Tongue (tissue), 2 donors: Measurements from ENCODE around the gene ZNF446. TPM values are rescaled to one million over a fixed set of nuclear protein-coding genes. Genes with fewer than 3 reads are reported as not detected.
"Not testable (repeated sequence)": the region's sequence is repeated elsewhere in the genome, so short reads cannot be mapped to it uniquely, and the experiment has no call there.

ENCODE experiments used
- DNase-seq: peaks from one replicate; pipeline ENCODE4 v3.0.0-alpha.2; 2015
- total RNA-seq: library from RNA; depleted of rRNA; stranded (reverse); fragments of >200 nt; gene quantifications from one replicate; pipeline ENCODE4 v1.2.3, GENCODE V29; 2014

Gene ZNF446
- total RNA-seq, 1 donor from 2014 or later: 8.9 TPM

DNA sequence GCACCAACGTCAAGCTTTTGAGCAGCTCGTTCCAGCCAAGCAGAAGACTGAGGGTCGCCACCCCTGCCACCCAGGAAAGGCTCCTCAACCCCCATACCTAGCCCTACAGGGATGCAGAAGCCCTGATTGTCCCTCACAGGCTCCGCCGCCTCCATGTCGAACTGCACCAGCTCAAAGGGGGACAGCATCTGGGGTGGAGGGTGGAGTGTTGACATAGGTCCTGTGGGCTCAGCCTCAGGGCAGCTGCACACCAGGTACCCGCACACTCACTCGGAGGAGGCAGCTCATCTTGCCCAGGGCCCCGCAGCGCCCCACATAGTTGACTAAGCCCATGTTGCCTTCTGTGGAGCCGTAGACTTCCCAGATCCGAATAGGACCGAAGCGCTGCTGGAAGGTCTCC lies 24.1 kb downstream of the ZNF446 start:
- DNase-seq: no peak

DNA sequence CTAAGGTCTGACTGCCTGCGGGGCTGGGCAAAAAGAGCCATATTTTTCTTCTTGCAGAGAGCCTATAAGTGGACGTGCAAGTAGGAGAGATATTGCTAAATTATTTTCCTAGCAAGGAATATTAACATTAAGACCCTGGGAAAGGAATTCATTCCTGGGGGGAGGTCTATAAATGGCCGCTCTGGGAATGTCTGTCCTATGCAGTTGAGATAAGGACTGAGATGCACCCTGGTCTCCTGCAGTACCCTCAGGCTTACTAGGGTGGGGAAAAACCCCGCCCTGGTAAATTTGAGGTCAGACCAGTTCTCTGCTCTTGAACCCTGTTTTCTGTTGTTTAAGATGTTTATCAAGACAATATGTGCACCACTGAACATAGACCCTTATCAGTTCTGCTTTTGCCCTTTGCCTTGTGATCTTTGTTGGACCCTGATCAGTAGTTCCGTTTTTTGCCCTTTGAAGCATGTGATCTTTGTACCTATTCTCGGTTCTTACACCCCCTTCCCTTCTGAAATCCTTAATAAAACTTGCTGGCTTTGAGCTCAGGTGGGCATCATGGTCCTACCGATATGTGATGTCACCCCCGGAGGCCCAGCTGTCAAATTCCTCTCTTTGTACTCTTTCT lies 31.6 kb downstream of the ZNF446 start:
- not testable (repeated sequence) for DNase-seq

DNA sequence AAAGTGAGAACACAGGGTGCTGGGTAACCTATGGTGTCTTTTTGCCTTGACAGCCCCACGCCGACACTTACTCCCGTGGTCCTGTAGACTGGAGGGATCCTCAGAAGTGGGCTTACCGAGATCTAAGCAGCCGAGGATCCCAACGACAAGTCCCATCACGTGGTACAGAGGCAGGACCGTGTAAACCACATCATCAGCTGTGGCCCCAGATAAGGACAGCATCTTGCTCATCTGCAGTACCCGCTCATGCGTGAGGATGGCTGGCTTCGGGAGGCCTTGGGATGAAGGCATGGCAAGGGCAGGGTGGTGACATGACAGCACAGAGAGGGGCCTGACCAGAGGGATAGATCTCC lies 33.6 kb downstream of the ZNF446 start:
- no peak for DNase-seq

DNA sequence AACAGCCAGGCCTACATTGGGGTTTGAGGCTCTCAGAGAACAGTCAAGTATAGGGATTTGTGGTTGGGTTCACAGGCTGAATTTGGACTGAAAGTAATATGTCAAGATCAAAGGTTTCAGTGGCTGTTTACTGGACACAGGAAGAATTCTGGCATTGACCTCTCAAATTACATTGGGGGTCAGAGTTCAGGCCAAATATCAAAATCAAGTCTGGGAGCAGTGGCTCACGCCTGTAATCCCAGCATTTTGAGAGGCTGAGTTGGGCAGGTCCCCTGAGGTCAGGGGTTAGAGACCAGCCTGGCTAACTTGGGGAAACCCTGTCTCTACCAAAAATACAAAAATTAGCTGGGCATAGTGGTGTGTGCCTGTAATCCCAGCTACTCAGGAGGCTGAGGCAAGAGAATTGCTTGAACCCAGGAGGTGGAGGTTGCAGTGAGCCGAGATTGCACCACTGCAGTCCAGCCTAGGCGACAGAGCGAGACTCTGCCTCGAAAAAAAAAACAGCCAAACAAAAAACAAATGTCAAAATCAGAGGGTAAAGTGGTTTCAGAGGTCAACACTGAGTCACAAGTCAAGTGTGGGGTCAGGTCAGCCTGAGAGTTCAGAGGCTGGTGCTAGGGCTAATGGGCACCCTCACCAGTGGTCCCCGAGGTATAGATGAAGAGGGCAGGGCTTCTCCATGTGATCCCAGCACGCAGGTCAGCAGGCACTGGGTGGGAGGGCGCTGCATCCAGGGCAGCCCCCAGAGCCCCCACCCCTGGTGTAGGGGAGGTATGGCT lies 34.1 kb downstream of the ZNF446 start:
- DNase-seq: no peak

DNA sequence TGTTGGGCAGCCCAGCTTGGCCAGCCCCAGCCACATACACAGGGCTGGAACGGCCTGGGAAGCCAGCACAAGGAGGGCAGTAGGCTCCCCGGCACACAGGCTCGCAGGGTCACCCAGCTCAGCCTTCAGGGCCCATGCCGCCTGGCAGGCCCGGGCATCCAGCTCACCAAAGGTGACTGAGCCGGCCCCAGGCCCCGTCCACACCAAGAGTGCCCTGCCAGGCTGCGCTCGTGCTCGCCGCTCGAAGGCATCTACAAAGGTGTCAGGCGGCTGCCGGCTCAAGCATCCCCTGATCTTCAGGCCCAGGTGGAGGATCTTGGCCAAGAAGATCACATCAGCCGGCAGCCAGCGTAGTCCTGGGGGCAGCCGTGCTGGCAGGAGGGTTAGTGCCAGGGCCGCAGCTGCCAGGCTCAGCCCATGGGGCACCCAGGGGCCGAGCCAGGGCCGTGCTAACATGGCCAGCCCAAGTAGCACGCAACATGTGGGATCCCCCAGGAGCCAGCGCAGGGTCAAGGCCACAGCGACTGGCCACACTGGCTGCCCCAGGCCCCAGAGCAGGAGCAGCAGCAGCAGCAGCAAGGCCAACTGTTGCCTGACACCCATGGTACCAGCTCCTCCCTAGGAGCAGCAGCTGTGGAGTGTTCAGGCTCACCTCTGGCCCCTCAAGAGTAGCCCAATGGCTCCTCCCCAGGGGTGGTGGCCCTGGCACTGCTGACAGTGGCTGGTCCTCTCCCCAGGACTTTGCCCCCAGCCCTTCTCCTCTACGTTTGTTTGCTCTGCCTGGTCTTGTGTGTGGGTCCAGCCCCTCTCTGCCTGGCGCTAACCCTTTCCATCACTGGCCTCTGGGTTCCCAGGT lies 35.4 kb downstream of the ZNF446 start, which contains the start of gene SLC27A5:
Gene SLC27A5, minus strand, starts transcription at position 640 of the 856 bp plus-strand sequence. Its CDS starts 37 bp downstream, at position 603.
- no peak for DNase-seq

DNA sequence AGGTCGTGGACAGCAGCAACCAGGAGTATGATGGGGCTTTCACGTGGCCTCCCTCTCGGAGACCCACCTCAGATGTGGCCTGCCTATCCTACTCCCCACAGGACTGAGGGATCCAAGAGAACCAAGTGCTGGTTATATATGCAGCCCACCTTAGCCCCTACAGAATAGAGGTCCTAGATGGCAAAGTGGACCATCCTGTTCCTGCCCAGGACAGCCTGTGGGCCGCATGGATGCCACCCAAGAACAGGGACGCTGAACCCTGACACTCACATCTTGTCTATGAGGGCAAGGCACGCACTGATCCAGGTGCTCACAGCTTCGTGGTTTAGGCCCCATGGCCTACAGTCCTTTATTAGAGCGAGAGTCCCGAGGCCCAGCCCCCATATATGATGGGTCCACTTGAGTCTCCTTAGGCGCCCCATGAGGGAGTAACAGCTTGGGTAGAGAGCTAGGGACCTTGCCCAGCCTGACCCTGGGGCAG lies 37.1 kb downstream of the ZNF446 start:
- no peak for DNase-seq

DNA sequence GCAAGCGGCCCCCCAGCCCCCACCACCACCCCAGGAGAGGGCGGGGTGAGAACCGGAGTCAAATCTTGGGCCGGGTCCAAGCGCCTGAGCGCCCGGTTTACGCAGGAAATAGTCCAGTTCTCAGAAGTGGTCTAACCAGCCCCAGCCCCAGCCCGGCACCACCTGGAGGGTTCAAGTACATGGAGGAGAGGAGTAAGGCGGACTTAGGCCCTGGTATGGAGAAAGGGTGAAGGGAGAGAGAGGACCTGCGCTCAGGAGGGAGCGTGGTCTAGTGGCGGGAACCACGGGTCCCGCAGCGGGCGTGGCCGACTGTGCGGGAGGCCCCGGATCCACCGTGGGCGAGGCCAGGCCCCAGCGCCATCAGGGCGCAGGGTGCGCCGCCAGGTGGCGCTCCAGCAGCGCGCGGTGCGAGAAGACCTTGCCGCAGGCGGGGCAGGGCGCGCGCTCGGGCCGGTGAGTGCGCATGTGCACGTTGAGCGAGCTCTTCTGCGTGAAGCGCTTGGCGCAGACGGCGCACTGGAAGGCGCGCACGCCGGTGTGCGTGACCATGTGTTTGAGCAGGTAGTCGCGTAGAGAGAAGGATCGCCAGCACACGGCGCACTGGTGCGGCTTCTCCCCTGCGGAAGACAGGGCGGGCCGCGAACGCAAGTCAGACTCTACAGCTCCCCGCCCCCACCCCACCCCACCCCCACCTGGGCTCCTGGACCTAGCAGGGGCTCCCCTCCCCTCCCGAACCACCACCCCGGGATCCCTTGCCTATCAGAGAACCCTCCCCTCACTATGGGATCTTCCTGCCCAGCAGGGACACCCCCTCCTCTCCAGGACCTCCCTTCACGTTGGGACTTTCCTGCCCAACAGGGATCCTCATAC lies 37.8 kb downstream of the ZNF446 start:
- peak; percentile 95 for DNase-seq

DNA sequence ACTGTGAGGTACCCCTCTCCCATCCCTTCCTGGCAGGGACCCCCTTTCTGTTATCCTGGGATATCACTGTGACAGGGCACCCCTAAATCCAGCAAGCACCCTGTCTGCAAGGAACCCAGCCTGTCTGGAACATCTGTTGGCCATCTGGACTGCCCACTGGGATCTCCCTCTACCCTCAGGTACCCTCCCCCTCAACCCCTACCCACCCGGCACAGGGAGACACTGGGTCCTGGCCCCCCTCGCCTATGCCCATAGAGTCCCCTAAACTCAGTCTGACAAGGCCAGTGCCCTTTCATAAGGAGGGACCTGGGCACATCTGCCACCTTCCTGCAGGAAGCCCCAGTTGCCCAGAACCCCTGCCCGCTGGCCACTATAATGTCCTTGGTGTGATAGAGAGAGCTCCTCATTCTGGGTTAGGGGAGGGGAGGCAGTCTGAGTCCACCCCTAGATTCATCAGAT lies 38.4 kb downstream of the ZNF446 start:
- no peak for DNase-seq

DNA sequence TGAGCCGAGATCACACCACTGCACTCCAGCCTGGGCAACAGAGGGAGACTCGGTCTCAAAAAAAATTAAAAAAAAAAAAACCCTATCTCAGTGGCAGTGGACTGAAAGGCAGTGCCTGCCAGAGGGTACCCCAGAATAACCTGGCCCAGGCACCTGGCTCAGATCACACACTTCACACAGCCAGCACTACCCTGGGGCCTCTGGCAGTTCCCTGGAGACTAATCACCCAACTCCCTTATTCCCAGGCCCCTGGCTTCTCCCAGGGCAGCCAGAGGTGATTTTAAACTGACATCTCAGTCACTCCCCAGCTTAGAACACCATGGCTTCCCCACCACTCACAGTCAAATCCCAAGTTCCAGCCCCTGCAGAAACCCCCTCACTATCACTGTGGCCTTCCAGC lies 39.1 kb downstream of the ZNF446 start:
- no peak for DNase-seq

DNA sequence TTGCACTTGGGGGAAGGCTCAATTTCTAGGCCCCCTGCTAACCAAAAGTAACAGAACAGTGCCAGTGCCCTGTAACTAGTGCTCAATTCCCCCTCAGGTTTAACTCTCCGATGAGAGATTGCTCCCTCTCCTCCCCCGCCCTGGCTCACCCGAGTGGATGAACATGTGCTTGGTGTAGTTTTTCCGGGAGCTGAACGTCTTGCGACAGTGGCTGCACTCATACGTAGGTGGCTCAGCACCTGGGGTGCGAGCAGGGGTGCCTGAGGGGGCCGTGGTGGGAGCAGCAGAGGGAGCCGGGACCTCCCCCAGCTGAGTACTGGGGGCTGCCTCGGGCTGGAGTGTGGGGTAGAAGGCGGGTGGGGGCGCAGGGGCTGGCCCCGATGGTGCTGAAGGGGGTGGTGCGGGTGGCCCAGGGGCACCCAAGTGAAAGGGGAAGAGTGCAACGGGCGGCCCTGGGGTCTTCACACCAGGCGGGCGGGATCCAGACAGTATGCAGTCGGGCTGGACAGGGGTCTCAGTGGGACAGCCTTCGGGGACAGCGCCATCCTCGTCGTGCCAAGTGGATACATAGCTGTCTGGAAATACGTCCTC lies 40.2 kb downstream of the ZNF446 start:
- no peak for DNase-seq

DNA sequence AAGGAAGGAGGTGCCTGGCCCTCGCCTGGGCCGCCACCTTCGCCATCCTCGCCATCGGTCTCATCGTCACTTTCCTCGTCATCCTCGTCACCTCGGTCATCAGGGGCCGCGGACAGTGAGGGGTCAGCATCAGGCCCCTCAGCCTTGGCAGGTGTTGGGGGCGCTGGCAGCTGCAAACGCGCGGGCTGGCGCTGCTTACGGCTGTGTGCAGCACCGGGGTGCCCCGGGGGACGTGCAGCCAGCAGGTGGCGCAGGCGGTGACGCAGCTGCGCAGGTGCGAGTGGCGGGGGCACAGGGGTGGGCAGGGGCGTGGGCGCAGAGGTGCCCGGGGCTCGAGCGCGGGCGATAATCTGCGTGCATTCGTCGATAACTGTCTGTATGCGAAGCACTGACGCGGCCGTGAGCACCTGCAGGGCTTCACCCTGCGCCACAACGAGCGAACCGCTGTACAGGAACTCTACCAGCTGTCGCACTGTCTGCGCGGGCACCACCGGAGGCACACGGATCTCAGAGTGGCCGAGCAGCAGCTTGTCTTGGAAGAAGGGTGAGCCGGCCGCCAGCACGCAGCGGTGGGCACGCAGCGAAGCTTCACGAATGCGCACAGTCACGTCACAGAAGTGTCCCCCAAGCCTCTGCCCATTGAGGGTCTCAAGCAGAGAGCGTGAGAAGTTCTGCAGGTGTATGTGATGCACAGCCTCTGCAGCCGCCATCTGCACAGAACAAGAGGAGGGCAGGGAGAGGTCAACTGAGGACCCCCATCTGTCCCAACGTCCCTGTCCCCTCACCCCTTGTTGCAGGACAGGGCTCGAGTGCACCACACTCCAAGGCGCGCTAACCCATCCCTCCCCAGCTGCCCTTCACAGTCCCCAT lies 41.0 kb downstream of the ZNF446 start:
- DNase-seq: no peak

DNA sequence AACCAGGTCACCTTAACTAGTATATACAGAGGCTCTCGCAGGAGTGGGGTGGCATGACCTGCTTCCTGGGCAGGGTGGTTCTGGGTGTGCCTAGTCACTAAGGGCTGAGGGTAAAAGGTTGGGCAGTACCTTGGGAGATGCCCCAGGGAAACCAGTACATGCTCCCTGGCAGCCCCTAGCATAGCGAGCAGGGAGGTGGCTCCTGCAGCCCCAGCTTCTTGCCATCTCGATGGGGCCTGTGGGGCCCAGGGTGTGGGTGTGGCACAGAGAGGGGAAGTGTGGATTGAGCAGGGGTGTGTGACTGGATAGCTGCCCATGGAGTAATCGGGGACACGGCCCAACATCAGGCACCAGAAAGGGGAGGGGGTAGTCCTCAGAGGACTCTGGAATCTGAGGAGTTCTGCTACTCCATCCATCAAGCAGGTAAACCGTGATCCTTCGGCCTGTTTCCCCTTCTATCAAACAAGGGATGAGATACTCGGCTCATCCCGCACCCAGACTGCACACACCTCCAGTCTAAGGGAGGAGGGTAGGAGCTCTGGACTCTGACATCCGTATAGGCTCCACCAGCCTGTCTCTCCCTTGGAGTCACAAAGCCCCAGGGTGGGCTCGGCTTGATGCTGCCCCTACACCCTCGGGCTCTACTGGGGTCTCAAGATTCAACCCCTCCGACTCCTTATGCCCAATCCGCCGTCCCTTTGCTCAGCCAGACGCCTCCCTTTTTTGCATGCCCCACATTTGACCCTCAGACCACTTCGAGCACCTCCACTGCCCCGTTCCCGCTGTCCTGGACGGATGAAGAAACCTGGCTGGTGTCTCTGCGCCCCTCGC lies 42.3 kb downstream of the ZNF446 start:
- DNase-seq: no peak

DNA sequence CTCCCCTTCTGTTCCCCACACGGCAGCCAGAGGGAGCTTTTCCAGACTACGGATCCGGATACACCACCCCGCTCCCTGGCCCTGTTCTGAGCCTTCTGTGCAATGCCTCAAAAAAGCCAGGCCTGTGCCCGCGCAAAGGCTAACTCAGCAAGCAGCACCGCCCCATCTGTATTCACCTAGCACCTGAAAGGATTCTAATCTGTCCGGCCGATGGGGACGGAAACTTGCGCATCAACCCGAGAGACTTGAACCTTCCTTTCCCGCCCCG lies 42.9 kb downstream of the ZNF446 start:
- DNase-seq: peak; percentile 87

DNA sequence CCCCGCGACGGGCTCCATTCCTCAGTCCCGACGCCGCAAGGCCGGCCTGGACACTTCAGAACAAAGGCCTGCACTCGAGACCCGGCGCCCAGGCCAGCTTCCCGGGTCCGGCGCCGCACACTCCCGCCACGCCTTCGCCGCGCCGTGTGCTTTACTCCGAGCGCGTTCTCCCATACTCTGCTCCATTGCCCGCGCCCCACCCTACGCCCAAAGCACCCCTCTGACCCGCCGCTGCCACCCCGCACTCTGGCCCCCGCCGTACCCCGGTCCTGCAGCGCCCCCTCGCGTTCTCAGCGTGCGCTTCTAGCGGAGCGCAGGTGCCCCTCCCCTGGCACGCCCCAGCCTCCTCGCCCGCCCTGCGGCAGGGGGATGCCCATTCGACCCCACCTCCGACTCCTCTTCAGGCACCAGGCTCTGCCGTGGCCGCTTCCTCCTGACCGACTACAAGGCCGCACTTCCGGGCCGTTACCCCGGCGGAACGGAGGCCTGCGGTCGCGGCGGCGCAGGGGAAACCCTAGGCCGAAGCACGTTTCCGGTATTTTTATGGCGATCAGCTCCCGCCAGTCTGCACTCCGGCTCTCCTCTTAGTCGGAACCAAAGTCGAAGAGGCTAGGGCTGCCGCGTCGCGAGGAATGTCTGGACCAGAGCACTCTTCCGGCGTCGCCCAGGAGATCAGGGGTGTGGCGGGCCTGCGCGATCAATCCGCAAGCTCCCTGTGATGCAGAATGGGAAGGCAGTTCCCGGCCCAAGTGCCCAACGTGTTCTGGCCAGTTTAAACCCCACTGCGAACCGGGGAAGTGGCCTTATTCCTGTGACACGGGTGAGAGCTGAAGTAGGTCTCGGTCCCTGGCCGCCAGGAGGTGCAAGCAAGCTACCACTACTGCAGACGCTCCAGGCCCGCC lies 43.5 kb downstream of the ZNF446 start, which contains the start of gene ZBTB45:
Gene ZBTB45, minus strand, starts transcription at position 456 of the 902 bp plus-strand sequence. CDS start 2,137 bp downstream, outside the sequence.
- peak; percentile 97 for DNase-seq

DNA sequence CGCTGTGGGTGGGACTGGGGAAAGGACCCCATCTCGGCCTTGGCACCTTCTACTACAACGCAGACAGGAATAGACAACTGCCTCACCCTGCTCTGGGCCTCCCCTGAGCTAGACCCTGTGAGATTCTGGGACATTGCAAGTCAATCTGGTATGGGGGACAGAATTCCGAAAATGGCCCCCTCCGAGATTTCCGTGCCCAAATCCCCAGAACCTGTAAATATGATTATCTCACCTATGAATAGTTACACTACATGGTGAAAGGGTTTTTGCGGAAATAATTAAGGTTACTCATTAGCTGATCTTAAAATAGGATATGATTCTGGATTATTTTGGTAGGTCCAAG lies 44.1 kb downstream of the ZNF446 start:
- DNase-seq: no peak

DNA sequence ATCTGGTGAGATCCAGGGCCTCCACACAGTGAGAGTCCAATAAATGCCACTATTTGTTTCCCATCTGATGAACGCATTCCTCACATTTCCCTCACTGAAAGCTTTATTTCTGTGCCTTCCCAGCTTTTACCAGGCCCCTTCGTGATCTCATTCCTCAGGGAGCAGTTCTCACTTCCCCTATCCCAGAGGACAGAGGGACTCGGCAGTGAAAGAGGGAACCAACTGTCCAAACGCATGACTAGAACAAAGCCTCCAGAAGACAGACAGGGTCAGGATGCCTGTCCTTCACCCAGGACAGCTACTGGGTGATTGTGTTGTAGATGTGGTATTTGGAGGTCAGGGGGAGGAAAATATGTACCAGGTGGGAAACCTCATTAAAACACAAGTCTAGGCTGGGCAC lies 45.5 kb downstream of the ZNF446 start:
- DNase-seq: no peak

DNA sequence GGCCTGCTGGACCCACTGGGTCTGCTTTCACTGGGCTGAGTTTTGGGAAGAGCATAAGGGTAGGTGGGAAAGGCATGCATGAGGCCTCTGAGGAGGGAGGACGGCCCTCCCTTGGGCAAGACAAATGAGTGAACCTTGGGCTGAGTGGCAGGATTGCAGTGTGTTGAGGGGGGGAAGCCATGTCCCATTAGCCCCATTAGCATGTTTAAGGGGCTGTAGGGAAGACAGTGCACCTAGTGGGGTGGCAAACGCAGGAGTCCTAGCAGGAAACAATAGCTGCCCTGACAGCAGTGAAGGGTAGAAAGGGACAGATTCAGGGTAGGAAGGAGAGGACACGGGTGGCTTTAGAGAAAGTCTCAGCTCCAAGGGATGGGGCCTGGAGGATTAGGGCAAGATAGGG lies 46.6 kb downstream of the ZNF446 start:
- DNase-seq: no peak

DNA sequence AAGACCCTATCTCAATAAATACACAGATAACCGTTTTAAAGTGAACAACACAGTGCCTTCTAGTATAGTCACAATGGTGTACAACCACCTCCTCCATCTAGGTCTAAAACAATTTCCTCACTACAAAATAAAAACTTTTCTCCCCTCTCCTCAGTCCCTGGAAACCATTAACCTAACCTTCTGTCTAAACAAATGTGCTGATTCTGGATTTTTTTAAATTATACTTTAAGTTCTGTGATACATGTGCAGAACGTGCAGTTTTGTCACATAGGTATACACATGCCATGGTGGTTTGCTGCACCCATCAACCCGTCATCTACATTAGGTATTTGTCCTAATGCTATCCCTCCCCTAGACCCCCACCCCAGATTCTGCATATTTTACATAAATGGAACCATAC lies 53.3 kb downstream of the ZNF446 start:
- no peak for DNase-seq
